T-helper 2 cell treated with Interferon-gamma antibody and Interleukin-4, amounts not matched to agents 5 μg/mL and 100 μg/mL, for 36 hours (primary cell): ENCODE results near the gene ZNF19.

Source experiments
- DNase-seq: peaks from one replicate; pipeline ENCODE4 v3.0.0; 2021; ENCODE audit warnings: low spot score
- H3K27ac Mint-ChIP-seq: one replicate; pipeline ENCODE4 v1.8.0; 2021; ENCODE audit warnings: mild to moderate bottlenecking, mixed read lengths
- H3K27me3 Mint-ChIP-seq: one replicate; pipeline ENCODE4 v1.8.0; 2021; ENCODE audit warnings: low read depth, mixed read lengths
- H3K36me3 Mint-ChIP-seq: one replicate; pipeline ENCODE4 v1.8.0; 2021; ENCODE audit warnings: low read depth, mixed read lengths
- H3K4me1 Mint-ChIP-seq: one replicate; pipeline ENCODE4 v1.8.0; 2021; ENCODE audit warnings: low read depth, mixed read lengths
- H3K4me3 Mint-ChIP-seq: one replicate; pipeline ENCODE4 v1.8.0; 2022; ENCODE audit warnings: mild to moderate bottlenecking, moderate library complexity, mixed read lengths
- H3K9me3 Mint-ChIP-seq: one replicate; pipeline ENCODE4 v1.8.0; 2021; ENCODE audit warnings: mixed read lengths

The ZNF19 gene

GRCh38 chr16:71474864-71475263, 14.3 kb downstream of the ZNF19 start:
- Mint-ChIP-seq H3K27ac (no peak overlapping the region), H3K4me3 (no peak overlapping the region), H3K36me3 (no peaks in the 10 kb centered on the region), H3K9me3 (no peaks in the 10 kb centered on the region), H3K27me3 (no peaks in the 10 kb centered on the region), H3K4me1 (no peaks in the 10 kb centered on the region)
- no peak for DNase-seq

DNA sequence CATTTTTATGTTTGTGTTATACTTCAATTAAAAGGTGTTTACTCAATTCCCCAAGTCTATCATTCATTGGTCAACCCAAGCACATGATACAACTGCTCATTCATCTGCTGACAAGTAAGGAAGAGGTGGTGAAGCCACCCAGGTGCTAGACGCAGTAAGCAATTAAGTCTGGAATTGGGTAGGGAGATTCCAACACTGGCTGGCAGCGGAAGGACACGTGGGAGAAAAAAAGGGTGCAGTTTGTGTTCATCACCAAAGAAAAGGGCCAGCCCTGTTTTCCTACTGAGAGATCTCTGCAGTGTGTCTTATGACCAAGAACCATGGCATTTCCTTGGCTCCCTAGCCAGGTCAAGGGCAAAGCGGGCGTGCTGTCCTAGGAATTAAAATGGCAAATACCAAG, 15.2 kb downstream of the ZNF19 start:
- no peaks in the 10 kb centered on the region for H3K9me3 Mint-ChIP-seq
- no peak for DNase-seq
- no peak overlapping the region for H3K27ac Mint-ChIP-seq
- H3K36me3 Mint-ChIP-seq: no peaks in the 10 kb centered on the region
- no peaks in the 10 kb centered on the region for H3K4me1 Mint-ChIP-seq
- no peaks in the 10 kb centered on the region for H3K27me3 Mint-ChIP-seq
- no peak overlapping the region for H3K4me3 Mint-ChIP-seq

DNA sequence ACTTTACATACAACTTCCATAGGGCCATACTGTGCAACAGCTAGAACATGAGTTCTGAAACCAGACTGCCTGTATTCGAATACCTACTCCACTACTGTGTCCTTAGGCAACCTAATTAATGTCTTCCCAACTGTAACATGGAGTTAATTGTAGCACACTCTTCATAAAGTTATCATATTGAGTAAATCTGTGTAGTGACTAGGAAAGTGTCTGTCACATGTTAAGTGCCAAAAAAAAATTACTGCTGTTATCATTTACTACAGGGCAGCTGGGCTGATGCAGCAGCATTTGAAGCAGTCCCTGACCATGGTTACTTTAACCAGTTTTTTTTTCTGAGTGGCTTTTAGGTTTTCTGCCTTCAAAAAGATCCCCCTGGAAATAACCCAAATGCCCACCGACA, 16.2 kb downstream of the ZNF19 start:
- DNase-seq: no peak
- Mint-ChIP-seq H3K9me3 (no peaks in the 10 kb centered on the region), H3K27me3 (no peaks in the 10 kb centered on the region), H3K27ac (no peak overlapping the region), H3K36me3 (no peaks in the 10 kb centered on the region), H3K4me3 (no peak overlapping the region), H3K4me1 (no peaks in the 10 kb centered on the region)

- no peaks in the 10 kb centered on the region for H3K4me1 Mint-ChIP-seq
- no peaks in the 10 kb centered on the region for H3K36me3 Mint-ChIP-seq
- no peak overlapping the region for H3K4me3 Mint-ChIP-seq
- no peaks in the 10 kb centered on the region for H3K27me3 Mint-ChIP-seq
- no peak for DNase-seq
- no peaks in the 10 kb centered on the region for H3K9me3 Mint-ChIP-seq
- no peak overlapping the region for H3K27ac Mint-ChIP-seq
Observed at GRCh38 chr16:71472051-71472450, 17.1 kb downstream of the ZNF19 start.

- Mint-ChIP-seq H3K27me3 (no peaks in the 10 kb centered on the region), H3K4me3 (no peak overlapping the region), H3K36me3 (no peaks in the 10 kb centered on the region), H3K27ac (no peak overlapping the region), H3K4me1 (no peaks in the 10 kb centered on the region), H3K9me3 (no peaks in the 10 kb centered on the region)
- no peak for DNase-seq
Observed at GRCh38 chr16:71467810-71468209, 21.3 kb downstream of the ZNF19 start.

GRCh38 chr16:71464231-71464630, 24.9 kb downstream of the ZNF19 start:
- no peak for DNase-seq
- Mint-ChIP-seq H3K4me3 (no peak overlapping the region), H3K4me1 (peaks cover 8% of the 10 kb centered on the region), H3K9me3 (no peaks in the 10 kb centered on the region), H3K27ac (no peak overlapping the region), H3K27me3 (no peaks in the 10 kb centered on the region), H3K36me3 (no peaks in the 10 kb centered on the region)

DNA sequence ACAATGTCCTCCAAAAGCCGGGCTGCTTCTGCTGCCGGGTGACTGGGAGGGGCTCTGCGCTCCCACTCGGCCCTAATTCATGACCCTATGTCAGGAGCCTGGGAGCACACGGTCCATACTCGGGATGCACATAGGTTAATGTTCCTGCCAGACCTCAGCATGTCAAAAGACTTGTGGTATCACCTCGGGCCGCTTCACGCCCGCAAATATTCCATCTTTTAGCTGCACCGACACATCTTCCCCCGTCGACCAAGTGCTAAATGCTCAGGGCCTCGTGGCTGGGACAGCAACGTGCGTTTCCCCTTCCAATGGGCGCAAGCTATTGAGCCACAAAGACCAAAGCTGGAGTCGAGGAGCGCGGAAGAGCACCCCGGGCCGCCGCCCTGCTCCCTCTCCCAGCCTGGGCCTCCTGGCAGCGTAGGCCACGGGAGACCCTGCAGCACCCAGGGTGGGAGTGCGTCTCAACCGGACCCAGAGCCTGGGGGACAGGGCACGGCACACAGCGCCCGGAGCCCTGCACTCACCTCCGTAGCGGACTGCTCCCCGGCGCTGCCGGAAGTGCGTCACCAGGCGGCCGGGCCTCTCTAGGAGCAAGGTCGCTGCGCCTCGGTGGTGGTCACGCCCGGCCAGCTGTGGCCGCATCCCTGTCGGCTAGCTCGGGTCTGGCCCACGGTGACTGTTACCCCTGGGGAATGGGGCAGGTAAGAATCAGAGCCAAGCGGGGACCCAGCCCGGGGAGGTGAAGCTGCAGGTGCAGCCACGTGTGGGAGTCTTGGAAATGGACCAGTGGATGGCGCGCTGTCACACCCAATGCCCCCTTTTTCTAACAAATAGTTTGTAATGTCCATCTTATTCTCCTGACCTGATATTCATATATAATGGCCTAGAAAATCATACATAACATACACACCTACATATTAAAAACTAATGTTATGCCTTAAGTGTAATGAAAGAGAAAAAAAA, 27.2 kb downstream of the ZNF19 start, which contains the start of gene ZNF23:
Gene ZNF23, minus strand, starts transcription at position 562 of the 963 bp plus-strand sequence. CDS start 5,451 bp downstream, outside the sequence.
- peaks cover 8% of the 10 kb centered on the region for H3K4me1 Mint-ChIP-seq
- no peaks in the 10 kb centered on the region for H3K27me3 Mint-ChIP-seq
- H3K4me3 Mint-ChIP-seq: peak within 1 kb of the TSS; percentile 86

GRCh38 chr16:71460941-71461340, 28.2 kb downstream of the ZNF19 start:
- H3K36me3 Mint-ChIP-seq: peaks cover 4% of the 10 kb centered on the region
- no peaks in the 10 kb centered on the region for H3K27me3 Mint-ChIP-seq
- peaks cover 8% of the 10 kb centered on the region for H3K4me1 Mint-ChIP-seq
- DNase-seq: no peak
- no peaks in the 10 kb centered on the region for H3K9me3 Mint-ChIP-seq
- peak overlapping the region; percentile 86 for H3K4me3 Mint-ChIP-seq
- H3K27ac Mint-ChIP-seq: no peak overlapping the region

More for the DNA sequence above, 27.2 kb downstream of the ZNF19 start, which contains the start of gene ZNF23:
- Mint-ChIP-seq H3K27ac (peak within 1 kb of the TSS; percentile 77), H3K36me3 (no peaks in the 10 kb centered on the region), H3K9me3 (no peaks in the 10 kb centered on the region)
- peak; percentile 77 for DNase-seq

DNA sequence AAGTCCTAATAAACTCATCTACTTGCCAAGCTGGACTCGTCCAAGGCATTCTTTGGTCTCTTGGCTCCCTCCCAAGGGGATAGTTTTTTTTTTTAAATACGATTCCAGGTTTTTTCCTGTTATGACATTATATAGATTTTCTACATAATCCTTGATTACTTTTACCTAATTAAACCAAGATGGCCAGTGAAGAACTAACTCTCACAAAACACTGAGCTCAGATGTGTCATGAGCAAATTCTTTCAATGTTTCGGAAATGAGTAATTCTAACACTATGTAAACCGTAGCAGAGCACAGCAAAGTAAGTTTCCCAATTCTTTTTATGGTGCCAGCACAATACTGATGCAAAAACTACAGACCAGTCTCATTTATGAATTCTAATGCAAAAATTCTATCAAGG, 28.9 kb downstream of the ZNF19 start:
- Mint-ChIP-seq H3K27ac (no peak overlapping the region), H3K4me1 (peaks cover 8% of the 10 kb centered on the region), H3K4me3 (no peak overlapping the region), H3K27me3 (no peaks in the 10 kb centered on the region), H3K36me3 (peaks cover 7% of the 10 kb centered on the region), H3K9me3 (peaks cover under 1% of the 10 kb centered on the region)
- no peak for DNase-seq

- no peak for DNase-seq
- Mint-ChIP-seq H3K27me3 (no peaks in the 10 kb centered on the region), H3K27ac (no peak overlapping the region), H3K4me3 (no peak overlapping the region), H3K4me1 (peaks cover 8% of the 10 kb centered on the region), H3K36me3 (peaks cover 14% of the 10 kb centered on the region), H3K9me3 (peaks cover 8% of the 10 kb centered on the region)
Observed at GRCh38 chr16:71459510-71459909, 29.6 kb downstream of the ZNF19 start.

- H3K27ac Mint-ChIP-seq: no peak overlapping the region
- H3K4me1 Mint-ChIP-seq: peaks cover 2% of the 10 kb centered on the region
- no peak for DNase-seq
- H3K9me3 Mint-ChIP-seq: peaks cover 29% of the 10 kb centered on the region
- no peak overlapping the region for H3K4me3 Mint-ChIP-seq
- H3K36me3 Mint-ChIP-seq: peaks cover 38% of the 10 kb centered on the region
- H3K27me3 Mint-ChIP-seq: no peaks in the 10 kb centered on the region
Observed at GRCh38 chr16:71456801-71457200, 32.3 kb downstream of the ZNF19 start.

DNA sequence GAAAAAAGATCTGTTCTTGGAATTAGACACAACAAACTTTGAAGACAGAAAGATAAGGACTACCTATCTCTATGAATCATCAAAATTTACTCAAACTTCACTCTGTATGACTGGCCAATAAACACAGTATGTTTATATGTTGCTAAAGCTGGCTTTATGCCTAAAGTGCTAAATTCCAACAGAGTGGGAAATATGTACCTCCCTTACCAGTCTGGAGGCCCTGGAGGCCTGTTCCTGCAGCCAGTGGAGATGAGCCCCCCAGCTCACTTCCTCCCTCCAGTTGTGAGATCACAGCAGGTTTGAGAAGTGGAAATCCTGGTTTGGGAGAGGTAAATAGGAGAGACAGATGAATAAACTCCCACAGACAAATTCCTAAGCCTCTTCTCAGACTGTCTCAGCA, 36.1 kb downstream of the ZNF19 start:
- no peak for DNase-seq
- no peak overlapping the region for H3K4me3 Mint-ChIP-seq
- peaks cover 60% of the 10 kb centered on the region for H3K9me3 Mint-ChIP-seq
- H3K27me3 Mint-ChIP-seq: no peaks in the 10 kb centered on the region
- no peak overlapping the region for H3K27ac Mint-ChIP-seq
- H3K36me3 Mint-ChIP-seq: peaks cover 74% of the 10 kb centered on the region
- no peaks in the 10 kb centered on the region for H3K4me1 Mint-ChIP-seq

GRCh38 chr16:71449020-71449419, 40.1 kb downstream of the ZNF19 start:
- Mint-ChIP-seq H3K4me1 (no peaks in the 10 kb centered on the region), H3K9me3 (peaks cover 77% of the 10 kb centered on the region)

DNA sequence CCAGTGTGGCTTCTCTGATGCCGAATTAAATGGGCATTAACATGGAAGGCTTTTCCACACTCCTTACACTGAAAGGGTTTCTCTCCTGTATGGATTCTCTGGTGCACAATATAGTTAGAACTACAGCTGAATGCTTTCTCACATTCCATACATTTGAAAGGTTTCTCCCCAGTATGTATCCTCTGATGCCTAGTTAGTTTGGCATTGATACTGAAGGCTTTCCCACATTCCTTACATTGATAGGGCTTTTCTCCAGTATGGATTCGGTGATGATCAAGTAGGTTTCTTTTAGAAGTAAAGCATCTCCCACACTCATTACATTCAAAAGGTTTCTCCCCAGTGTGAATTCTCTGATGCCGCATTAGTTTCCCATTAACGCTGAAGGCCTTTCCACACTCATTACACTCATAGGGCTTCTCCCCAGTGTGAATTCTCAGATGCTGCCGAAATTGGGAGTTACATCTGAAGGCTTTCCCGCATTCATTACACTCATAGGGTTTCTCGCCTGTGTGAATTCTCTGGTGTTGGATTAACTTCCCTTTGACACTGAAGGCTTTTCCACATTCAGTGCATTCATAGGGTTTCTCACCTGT, 40.8 kb downstream of the ZNF19 start:
- DNase-seq: no peak
- H3K36me3 Mint-ChIP-seq: peaks cover 54% of the 10 kb centered on the region

More at GRCh38 chr16:71449020-71449419, 40.1 kb downstream of the ZNF19 start:
- H3K27ac Mint-ChIP-seq: no peak overlapping the region
- no peaks in the 10 kb centered on the region for H3K27me3 Mint-ChIP-seq
- H3K4me3 Mint-ChIP-seq: no peak overlapping the region
- no peak for DNase-seq
- peaks cover 59% of the 10 kb centered on the region for H3K36me3 Mint-ChIP-seq

More for the DNA sequence above, 40.8 kb downstream of the ZNF19 start:
- Mint-ChIP-seq H3K4me1 (no peaks in the 10 kb centered on the region), H3K27ac (no peak overlapping the region), H3K9me3 (peaks cover 77% of the 10 kb centered on the region), H3K27me3 (no peaks in the 10 kb centered on the region), H3K4me3 (no peak overlapping the region)
